GM21360 (cell line): ENCODE results near the gene RALGPS2.
"Not testable (repeated sequence)": the region's sequence is repeated elsewhere in the genome, so short reads cannot be mapped to it uniquely, and the experiment has no call there.

Experiments
- ATAC-seq: cut with Tn5 transposase; IDR thresholded peaks from one replicate; pipeline ENCODE4 v1.9.1; 2021; ENCODE audit warnings: mild to moderate bottlenecking, moderate library complexity; ENCODE audit not compliant: unreplicated experiment

Gene RALGPS2

DNA sequence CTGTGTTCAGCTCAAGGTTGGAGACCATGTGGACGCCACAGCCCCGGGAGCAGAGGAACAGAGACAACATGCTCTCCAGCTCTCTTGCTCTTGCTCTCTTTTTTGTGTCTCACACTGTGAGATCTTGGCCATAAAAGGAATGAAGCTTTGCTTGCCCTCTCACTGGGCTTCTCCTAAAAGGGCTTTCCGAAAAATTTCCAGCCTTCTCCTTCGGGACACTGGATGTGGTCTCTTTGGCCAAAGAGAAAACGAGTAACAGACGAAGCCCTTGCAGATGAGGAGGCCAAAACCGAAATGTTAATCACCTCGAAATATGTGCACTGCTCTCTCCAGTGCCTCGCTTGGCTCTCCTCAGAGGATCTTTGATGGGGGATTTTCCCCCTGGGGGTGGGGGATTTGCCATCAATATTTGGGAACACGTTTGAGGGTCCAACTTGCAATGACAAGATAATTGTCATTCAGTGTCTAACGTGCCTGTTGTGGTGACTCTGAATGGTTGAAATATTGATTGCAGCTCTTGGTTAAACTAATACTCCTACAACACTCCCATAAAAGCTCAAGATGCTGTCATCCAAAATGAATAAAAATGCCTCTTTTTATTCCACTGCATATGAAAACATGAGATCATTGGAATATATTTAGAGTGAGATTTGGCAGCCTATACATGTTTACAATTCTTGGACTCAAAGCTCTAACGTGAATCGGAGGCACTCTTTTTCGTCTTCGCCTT lies 214.5 kb downstream of the RALGPS2 start:
- ATAC-seq = no peak

- no peak for ATAC-seq
These were observed 215.2 kb downstream of the RALGPS2 start for GRCh38 chr1:178940068-178940765.

DNA sequence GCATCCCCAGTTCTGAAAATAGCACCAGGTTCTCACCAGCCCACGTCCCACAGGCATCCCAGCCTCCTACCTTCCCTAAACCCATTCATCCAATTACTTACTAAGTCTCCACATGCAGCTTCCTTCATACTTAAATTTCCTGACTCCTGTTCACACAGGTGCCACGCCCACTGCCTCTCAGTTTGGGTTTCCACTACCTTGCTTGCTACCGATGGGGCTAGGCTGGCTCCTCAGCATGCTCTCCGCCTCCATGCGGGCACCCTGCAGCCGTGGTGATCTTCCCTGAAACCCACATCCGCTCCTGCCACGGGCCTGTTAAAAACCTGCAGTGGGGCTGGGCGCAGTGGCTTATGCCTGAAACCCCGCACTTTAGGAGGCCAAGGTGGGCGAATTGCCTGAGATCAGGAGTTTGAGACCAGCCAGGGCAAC lies 216.2 kb downstream of the RALGPS2 start:
- ATAC-seq = no peak

DNA sequence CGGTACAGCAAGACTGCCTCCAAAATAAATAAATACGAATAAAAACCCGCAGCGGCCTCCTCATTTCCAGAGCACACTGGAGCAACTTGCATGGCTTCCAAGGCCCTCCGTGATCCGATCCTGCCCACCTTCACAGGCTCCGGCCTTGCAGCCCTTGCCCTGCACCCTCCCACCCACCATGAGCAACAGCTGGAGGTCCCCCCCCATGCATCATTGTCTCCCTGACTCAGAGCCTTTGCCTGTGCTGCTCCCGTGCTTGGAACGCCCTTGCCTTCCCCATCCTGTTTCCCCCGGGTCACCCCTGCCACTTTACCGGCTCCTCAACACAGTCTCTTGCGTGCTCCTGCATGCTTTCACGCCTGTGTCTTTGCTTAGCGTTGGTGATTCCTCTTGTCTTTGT lies 216.8 kb downstream of the RALGPS2 start:
- no peak for ATAC-seq

DNA sequence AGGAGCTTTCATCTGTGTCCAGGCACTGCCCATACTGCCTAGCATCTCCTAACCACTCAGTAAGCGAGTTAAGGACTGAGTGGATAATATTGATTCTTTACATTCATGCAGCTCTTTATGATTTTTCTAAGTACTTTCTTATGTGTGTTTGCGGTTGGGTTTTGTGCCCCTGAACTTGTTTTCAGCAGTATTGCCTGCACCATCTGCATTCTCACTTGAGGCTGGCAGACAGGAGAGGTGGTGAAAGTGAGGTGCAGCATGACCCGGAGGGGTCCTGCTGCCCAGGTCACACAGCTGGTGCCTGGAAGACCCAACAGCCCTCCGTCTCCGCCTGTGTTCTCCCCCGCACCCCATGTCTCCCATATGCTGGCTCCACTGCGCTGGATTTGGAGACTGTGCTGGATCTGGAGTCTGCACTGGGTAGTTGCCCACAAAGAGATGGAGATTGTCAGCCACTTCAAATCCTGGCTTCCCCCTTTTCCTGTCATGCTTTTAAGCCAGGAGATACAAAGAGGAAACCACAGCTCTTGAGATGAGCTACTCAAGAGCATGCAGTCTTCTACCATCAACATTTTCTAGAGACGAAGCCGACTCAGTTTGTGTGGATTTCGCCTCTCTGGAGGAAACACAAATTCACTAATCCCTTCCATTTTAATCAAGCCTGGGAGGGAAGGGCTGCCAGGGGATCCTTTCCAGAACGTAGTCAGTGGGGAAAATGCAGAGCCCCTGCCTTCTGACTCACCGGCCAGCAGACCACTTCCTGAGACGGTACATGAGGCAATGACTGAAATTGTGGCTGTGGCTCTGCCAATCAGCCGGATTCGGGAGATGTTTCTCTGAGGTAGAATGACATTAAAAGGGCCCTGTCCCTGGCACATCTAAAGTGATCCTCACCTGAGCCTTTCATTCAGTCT lies 217.5 kb downstream of the RALGPS2 start:
- ATAC-seq = no peak

DNA sequence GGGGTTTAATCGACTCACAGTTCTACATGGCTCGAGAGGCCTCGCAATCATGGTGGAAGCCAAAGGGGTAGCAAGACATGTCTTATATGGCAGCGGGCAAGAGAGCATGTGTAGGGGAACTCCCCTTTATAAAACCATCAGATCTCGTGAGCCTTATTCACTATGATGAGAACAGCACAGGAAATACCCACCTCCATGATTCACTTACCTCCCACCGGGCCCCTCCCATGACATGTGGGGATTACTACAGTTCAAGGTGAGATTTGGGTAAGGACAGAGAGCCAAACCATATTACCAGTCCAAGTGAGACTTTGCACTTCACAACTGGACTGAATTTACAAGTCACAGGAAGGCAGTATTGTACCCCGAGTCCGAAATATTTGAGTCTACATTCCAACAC lies 219.7 kb downstream of the RALGPS2 start:
- no peak for ATAC-seq

DNA sequence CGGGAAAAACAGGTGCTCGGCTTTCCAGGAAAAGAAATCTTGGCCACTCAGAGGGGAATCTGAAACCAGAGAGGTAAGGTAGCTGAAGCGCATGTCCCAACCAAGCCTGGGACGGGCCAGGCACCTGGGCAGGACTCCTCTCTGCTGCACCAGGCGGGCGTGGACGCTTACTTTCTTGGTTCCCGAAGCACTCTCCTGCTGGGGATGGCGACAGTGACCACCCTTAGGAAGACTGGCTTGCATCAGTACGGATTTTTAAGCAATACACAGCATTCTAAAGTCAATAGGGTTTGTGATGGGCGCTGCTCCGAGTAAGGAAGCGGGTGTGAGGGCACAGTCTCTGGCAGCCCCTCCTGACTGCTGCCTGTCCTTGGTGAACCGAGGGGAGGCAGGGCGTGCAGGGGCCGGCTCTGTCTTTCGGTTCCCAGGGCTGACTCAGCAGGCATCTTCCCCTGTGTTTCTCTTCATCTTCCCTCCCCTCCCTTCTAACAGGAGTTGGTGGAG lies 220.8 kb downstream of the RALGPS2 start:
- ATAC-seq = no peak

- ATAC-seq = no peak
These were observed 221.4 kb downstream of the RALGPS2 start for GRCh38 chr1:178946416-178946815.

- no peak for ATAC-seq
These were observed 222.0 kb downstream of the RALGPS2 start for GRCh38 chr1:178946855-178947676.

DNA sequence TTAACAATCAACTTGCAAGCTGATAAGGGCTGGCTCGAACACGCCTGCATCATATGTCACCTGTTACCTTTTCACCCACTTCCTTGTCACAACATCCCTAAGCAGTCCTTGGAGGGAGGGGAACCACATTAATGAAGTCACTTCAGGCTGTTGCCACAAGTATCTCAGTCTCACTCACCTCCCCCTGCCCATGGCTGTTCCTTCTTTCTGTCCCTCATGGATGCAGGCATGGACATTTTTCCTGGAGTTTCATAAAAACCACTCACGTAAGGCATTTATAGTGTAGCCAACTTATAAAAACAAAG lies 222.6 kb downstream of the RALGPS2 start:
- no peak for ATAC-seq

- no peak for ATAC-seq
These were observed 223.6 kb downstream of the RALGPS2 start for GRCh38 chr1:178948676-178949075.

GRCh38 chr1:178949866-178950265 lies 224.8 kb downstream of the RALGPS2 start:
- not testable (repeated sequence) for ATAC-seq

GRCh38 chr1:178951600-178951999 lies 226.6 kb downstream of the RALGPS2 start:
- ATAC-seq = no peak

- ATAC-seq = no peak
These were observed 228.0 kb downstream of the RALGPS2 start for GRCh38 chr1:178953034-178953433.

- ATAC-seq = no peak
These were observed 228.7 kb downstream of the RALGPS2 start for GRCh38 chr1:178953538-178954324.

DNA sequence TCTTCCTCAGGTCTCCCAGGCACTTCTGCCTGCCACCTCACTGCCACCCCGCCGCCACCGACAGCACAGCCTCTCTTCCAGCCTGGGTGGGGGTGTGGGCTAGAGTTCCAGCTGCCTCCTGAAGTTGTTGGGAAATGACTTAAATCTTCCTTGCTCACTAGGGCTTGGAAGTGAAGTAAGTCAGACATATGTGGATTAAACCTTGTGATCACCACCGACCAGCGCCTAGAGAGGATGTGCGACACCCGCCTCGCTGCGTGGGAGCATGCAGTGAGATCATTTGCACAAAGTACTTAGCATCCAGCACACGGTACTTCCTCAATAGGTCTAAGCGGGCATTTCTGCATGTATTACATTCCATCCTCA lies 229.3 kb downstream of the RALGPS2 start:
- no peak for ATAC-seq

GRCh38 chr1:178954937-178955336 lies 229.9 kb downstream of the RALGPS2 start:
- ATAC-seq = no peak

GRCh38 chr1:178955391-178955954 lies 230.4 kb downstream of the RALGPS2 start:
- ATAC-seq = no peak

- ATAC-seq = no peak
These were observed 233.4 kb downstream of the RALGPS2 start for GRCh38 chr1:178958491-178958890.
